A549 (cell line): Measurements from ENCODE around the gene ARHGAP18. TPM values are rescaled to one million over a fixed set of nuclear protein-coding genes. Genes with fewer than 3 reads are reported as not detected.

ENCODE experiments used
- ATAC-seq, 2 experiments: fragments of 200-7000 bp in 1 of 2; fragments of >200 bp in 1 of 2; cut with Nextera tagmentation in 1 of 2; cut with Tn5 transposase in 1 of 2; 3 replicates each; pipeline versions ENCODE4 v1.8.0 to v1.9.1; 2018 to 2020; ENCODE audit warnings: mild to moderate bottlenecking in 1 of 2, moderate library complexity in 1 of 2
- CTCF ChIA-PET: fragments of 300-600 bp; sonication (Branson Sonifier 250); formaldehyde crosslinking; extraction: SDS; loops from one replicate; lab custom pipeline; 2021; ENCODE audit warnings: antibody characterized with exemption, inconsistent platforms; lab: Yijun Ruan, JAX
- POLR2A ChIA-PET: fragments of 350-600 bp; formaldehyde crosslinking; extraction: SDS; loops from one replicate; lab custom pipeline; 2021; ENCODE audit warnings: antibody characterized with exemption, inconsistent platforms; lab: Yijun Ruan, JAX
- DNase-seq, 2 experiments: peaks; one replicate each; pipeline versions ENCODE4 v3.0.0 to v3.0.0-alpha.2; 2011 to 2016; ENCODE audit warnings: low read depth in 1 of 2, low spot score in 1 of 2
- FAIRE-seq: peaks from 2 replicates; lab custom pipeline; 2011; peaks lifted over from hg19 to GRCh38; lab: Jason Lieb, UNC
- H3K27ac ChIP-seq, 2 experiments: fragments of >200 bp; sonication (Bioruptor Twin); formaldehyde crosslinking; 3 replicates each; pipeline ENCODE4 v1.5.1; 2016 to 2017
- H3K4me1 ChIP-seq: fragments of >200 bp; sonication (Bioruptor Twin); formaldehyde crosslinking; 3 replicates; pipeline ENCODE4 v1.6.1; 2016
- H3K4me2 ChIP-seq: fragments of >200 bp; sonication (Bioruptor Twin); formaldehyde crosslinking; 3 replicates; pipeline ENCODE4 v1.6.1; 2016
- H3K4me3 ChIP-seq: fragments of >200 bp; sonication (Bioruptor Twin); formaldehyde crosslinking; 3 replicates; pipeline ENCODE4 v1.5.1; 2016
- H3K9me3 ChIP-seq: fragments of >200 bp; sonication (Bioruptor Twin); formaldehyde crosslinking; 3 replicates; pipeline ENCODE4 v1.6.1; 2016
- BHLHE40 ChIP-seq: IDR thresholded peaks from 2 replicates; pipeline ENCODE4 v1.6.1; 2012; ENCODE audit warnings: low read depth, low read length, inconsistent platforms
- CBX2 ChIP-seq: fragments of 200-600 bp; sonication (generic); IDR thresholded peaks from 2 replicates; pipeline ENCODE4 v1.6.1; 2016; ENCODE audit warnings: low read depth, mild to moderate bottlenecking, borderline replicate concordance
- CHD2 ChIP-seq: fragments of 150-350 bp; IDR thresholded peaks from 2 replicates; pipeline ENCODE4 v1.6.1; 2014; ENCODE audit warnings: low read length; ENCODE audit not compliant: partially characterized antibody
- EP300 ChIP-seq, 2 experiments: fragments of >200 bp; sonication (Bioruptor Twin); formaldehyde crosslinking; IDR thresholded peaks; 2 replicates in 1 of 2; 3 replicates in 1 of 2; pipeline ENCODE4 v1.6.1; 2016 to 2017
- ESRRA ChIP-seq: fragments of 150-350 bp; IDR thresholded peaks from 2 replicates; pipeline ENCODE4 v1.6.1; 2014; ENCODE audit warnings: mild to moderate bottlenecking, low read length, borderline replicate concordance
- GATA3 ChIP-seq: IDR thresholded peaks from 2 replicates; pipeline ENCODE4 v1.6.1; 2012; ENCODE audit warnings: borderline replicate concordance
- HDAC2 ChIP-seq: fragments of 200-600 bp; sonication (generic); IDR thresholded peaks from 2 replicates; pipeline ENCODE4 v1.6.1; 2016
- HEYL ChIP-seq: fragments of 250-450 bp; sonication (Bioruptor Pico); IDR thresholded peaks from 2 replicates; pipeline ENCODE4 v1.8.0; 2021; ENCODE audit warnings: mild to moderate bottlenecking, moderate library complexity
- HOXA7 ChIP-seq: fragments of 250-450 bp; sonication (Bioruptor Pico); IDR thresholded peaks from 2 replicates; pipeline ENCODE4 v1.5.0; 2020; ENCODE audit warnings: mild to moderate bottlenecking, moderate library complexity
- HOXB5 ChIP-seq: fragments of 250-450 bp; sonication (Bioruptor Pico); IDR thresholded peaks from 2 replicates; pipeline ENCODE4 v1.5.0; 2020; ENCODE audit warnings: mild to moderate bottlenecking, moderate library complexity
- KDM5A ChIP-seq: fragments of 200-600 bp; sonication (generic); IDR thresholded peaks from 2 replicates; pipeline ENCODE4 v1.6.1; 2016; ENCODE audit warnings: antibody characterized with exemption, mild to moderate bottlenecking
- NPAS2 ChIP-seq: fragments of 250-450 bp; sonication (Bioruptor Pico); IDR thresholded peaks from 2 replicates; pipeline ENCODE4 v1.8.0; 2022; ENCODE audit warnings: mild to moderate bottlenecking, moderate library complexity, borderline replicate concordance
- PBX3 ChIP-seq: IDR thresholded peaks from 2 replicates; pipeline ENCODE4 v1.6.1; 2012
- POLR2A ChIP-seq: IDR thresholded peaks from 2 replicates; pipeline ENCODE4 v1.6.1; 2012; ENCODE audit warnings: mild to moderate bottlenecking, low read length
- RCOR1 ChIP-seq: fragments of 150-350 bp; IDR thresholded peaks from 2 replicates; pipeline ENCODE4 v1.6.1; 2014; ENCODE audit warnings: antibody characterized with exemption, low read length, low read depth
- RFX5 ChIP-seq: fragments of 450-650 bp; IDR thresholded peaks from 2 replicates; pipeline ENCODE4 v1.7.1; 2014; ENCODE audit warnings: antibody characterized with exemption, mild to moderate bottlenecking, moderate library complexity
- RNF2 ChIP-seq: fragments of 200-600 bp; sonication (generic); IDR thresholded peaks from 2 replicates; pipeline ENCODE4 v1.6.1; 2016; ENCODE audit warnings: low read depth, mild to moderate bottlenecking, antibody characterized with exemption, moderate library complexity, borderline replicate concordance
- SREBF2 ChIP-seq: fragments of 450-650 bp; IDR thresholded peaks from 2 replicates; pipeline ENCODE4 v1.6.1; 2014; ENCODE audit warnings: mild to moderate bottlenecking, moderate library complexity
- TP53 ChIP-seq: fragments of 250-450 bp; sonication (Bioruptor Pico); IDR thresholded peaks from 2 replicates; pipeline ENCODE4 v1.5.0; 2021; ENCODE audit warnings: mild to moderate bottlenecking, moderate library complexity
- ZFP36 ChIP-seq: fragments of 450-650 bp; IDR thresholded peaks from 2 replicates; pipeline ENCODE4 v1.6.1; 2014; ENCODE audit warnings: borderline replicate concordance; ENCODE audit not compliant: partially characterized antibody
- ZNF302 ChIP-seq: fragments of 250-450 bp; sonication (Bioruptor Pico); IDR thresholded peaks from 2 replicates; pipeline ENCODE4 v1.9.0; 2021; ENCODE audit warnings: inconsistent platforms, mild to moderate bottlenecking, moderate library complexity
- ZSCAN20 ChIP-seq: fragments of 250-450 bp; sonication (Bioruptor Pico); IDR thresholded peaks from 2 replicates; pipeline ENCODE4 v1.8.0; 2022; ENCODE audit warnings: mild to moderate bottlenecking, moderate library complexity
- WGBS: methylation state at CpG from one replicate; pipeline ENCODE4 v1.1.6; 2017; ENCODE audit errors: missing lambda C conversion rate; 5-methylcytosine and 5-hydroxymethylcytosine counted together
- polyA plus RNA-seq, 4 experiments: library from polyadenylated mRNA; depleted of rRNA in 3 of 4; stranded (reverse); fragments of >200 nt; fragmentation: RNase III in 1 of 4; extraction: RNeasy Plus Mini Kit Qiagen cat#74134 plus additional on column Dnase treatment in 1 of 4; gene quantifications; 2 replicates in 3 of 4; 3 replicates in 1 of 4; pipeline ENCODE4 v1.2.3, GENCODE V29; 2011 to 2017
- TF ChIP-seq, protein P1 (sequence below): IDR thresholded peaks from 2 replicates; pipeline ENCODE4 v1.6.1; 2012
- TF ChIP-seq, protein P2 (sequence below): fragments of 250-450 bp; sonication (Bioruptor Pico); IDR thresholded peaks from 2 replicates; pipeline ENCODE4 v1.5.0; 2021; ENCODE audit warnings: mild to moderate bottlenecking, moderate library complexity, borderline replicate concordance
- TF ChIP-seq, protein P3 (sequence below): fragments of 450-650 bp; IDR thresholded peaks from 2 replicates; pipeline ENCODE4 v1.6.1; 2014; ENCODE audit warnings: antibody characterized with exemption

Gene ARHGAP18
- polyA plus RNA-seq, 2 of the 4 experiments (the other 2 are of a cell fraction): 11.2 to 16.7 TPM

- 78% methylated on average over 8 of the region's 8 CpGs for WGBS
- DNase-seq: no peak
- no peak overlapping the region for H3K4me2 ChIP-seq
- TF ChIP-seq POLR2A (no peak), RNF2 (no peak), KDM5A (no peak), CHD2 (no peak), HDAC2 (no peak), TP53 (CRISPR knock-in tag) (no peak), SREBF2 (no peak), BHLHE40 (no peak), RCOR1 (no peak), ZNF302 (CRISPR knock-in tag) (no peak), EP300 (IDR thresholded peaks at IDR 0.05) (no peak)
- TF ChIP-seq, all 56 proteins: peak for 0
- H3K9me3 ChIP-seq: no peaks in the 10 kb centered on the region
- ChIA-PET POLR2A (no interaction called here), CTCF (no interaction called here)
- H3K4me1 ChIP-seq: no peaks in the 10 kb centered on the region
- no peak overlapping the region for H3K27ac ChIP-seq
- FAIRE-seq (no peak), ATAC-seq (no peak)
- H3K4me3 ChIP-seq: no peak overlapping the region
These were observed 164.9 kb downstream of the ARHGAP18 start for GRCh38 chr6:129544892-129545612.

- TF ChIP-seq HDAC2 (no peak), GATA3 (no peak)
- TF ChIP-seq, all 56 proteins: peak for 0
- no peak for DNase-seq
- ATAC-seq: no peak
- H3K4me2 ChIP-seq: no peak overlapping the region
- no peaks in the 10 kb centered on the region for H3K4me1 ChIP-seq
- no peak for FAIRE-seq
- no peaks in the 10 kb centered on the region for H3K9me3 ChIP-seq
- H3K4me3 ChIP-seq: no peak overlapping the region
- ChIA-PET CTCF (no interaction called here), POLR2A (no interaction called here)
- WGBS: 81% methylated on average over 2 of the region's 2 CpGs
- H3K27ac ChIP-seq: no peak overlapping the region
These were observed 166.0 kb downstream of the ARHGAP18 start for GRCh38 chr6:129543981-129544380.

DNA sequence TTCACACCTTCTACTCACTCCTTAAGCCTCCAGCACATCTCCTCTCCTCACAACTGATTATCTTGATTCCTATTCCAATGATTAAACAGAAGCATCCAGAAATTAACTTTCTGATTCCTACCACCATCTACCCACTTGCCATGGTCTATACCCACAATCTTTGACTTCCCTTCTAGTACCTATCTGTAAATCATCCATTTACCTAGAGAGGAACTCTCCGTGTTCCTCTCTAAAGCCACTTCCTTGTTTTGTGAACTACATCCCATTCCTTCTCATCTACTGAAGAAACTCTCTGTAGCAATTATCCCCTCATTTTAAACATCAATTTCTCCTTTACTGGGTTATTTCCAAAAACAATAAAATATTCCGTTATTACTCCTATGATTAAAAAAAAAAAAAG, 167.3 kb downstream of the ARHGAP18 start:
- Histone ChIP-seq H3K27ac (no peak overlapping the region), H3K9me3 (no peaks in the 10 kb centered on the region), H3K4me2 (no peak overlapping the region)
- ChIA-PET POLR2A (no interaction called here), CTCF (no interaction called here)
- FAIRE-seq (no peak), ATAC-seq (no peak), DNase-seq (no peak)
- 81% methylated on average over 2 of the region's 2 CpGs for WGBS
- TF ChIP-seq HOXB5: no peak
- TF ChIP-seq, protein P1, sequence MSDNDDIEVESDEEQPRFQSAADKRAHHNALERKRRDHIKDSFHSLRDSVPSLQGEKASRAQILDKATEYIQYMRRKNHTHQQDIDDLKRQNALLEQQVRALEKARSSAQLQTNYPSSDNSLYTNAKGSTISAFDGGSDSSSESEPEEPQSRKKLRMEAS: no peak
- TF ChIP-seq HEYL: no peak
- no peak for TF ChIP-seq HDAC2
- no peak for TF ChIP-seq HOXA7 (CRISPR knock-in tag)
- TF ChIP-seq, protein P2, sequence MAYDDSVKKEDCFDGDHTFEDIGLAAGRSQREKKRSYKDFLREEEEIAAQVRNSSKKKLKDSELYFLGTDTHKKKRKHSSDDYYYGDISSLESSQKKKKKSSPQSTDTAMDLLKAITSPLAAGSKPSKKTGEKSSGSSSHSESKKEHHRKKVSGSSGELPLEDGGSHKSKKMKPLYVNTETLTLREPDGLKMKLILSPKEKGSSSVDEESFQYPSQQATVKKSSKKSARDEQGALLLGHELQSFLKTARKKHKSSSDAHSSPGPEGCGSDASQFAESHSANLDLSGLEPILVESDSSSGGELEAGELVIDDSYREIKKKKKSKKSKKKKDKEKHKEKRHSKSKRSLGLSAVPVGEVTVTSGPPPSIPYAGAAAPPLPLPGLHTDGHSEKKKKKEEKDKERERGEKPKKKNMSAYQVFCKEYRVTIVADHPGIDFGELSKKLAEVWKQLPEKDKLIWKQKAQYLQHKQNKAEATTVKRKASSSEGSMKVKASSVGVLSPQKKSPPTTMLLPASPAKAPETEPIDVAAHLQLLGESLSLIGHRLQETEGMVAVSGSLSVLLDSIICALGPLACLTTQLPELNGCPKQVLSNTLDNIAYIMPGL (CRISPR knock-in tag): no peak
- TF ChIP-seq, protein P3, sequence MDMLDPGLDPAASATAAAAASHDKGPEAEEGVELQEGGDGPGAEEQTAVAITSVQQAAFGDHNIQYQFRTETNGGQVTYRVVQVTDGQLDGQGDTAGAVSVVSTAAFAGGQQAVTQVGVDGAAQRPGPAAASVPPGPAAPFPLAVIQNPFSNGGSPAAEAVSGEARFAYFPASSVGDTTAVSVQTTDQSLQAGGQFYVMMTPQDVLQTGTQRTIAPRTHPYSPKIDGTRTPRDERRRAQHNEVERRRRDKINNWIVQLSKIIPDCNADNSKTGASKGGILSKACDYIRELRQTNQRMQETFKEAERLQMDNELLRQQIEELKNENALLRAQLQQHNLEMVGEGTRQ: no peak
- TF ChIP-seq NPAS2 (CRISPR knock-in tag): no peak
- no peak for TF ChIP-seq ZSCAN20
- TF ChIP-seq ESRRA: no peak
- TF ChIP-seq ZFP36: no peak
- TF ChIP-seq RFX5: no peak
- no peak for TF ChIP-seq CBX2
- no peak for TF ChIP-seq PBX3
- TF ChIP-seq, all 56 proteins: peak for 0
- Histone ChIP-seq H3K4me3 (no peak overlapping the region), H3K4me1 (no peaks in the 10 kb centered on the region)
